K562 (cell line): ENCODE results near the gene ZNF148. TPM values are rescaled to one million over a fixed set of nuclear protein-coding genes. Genes with fewer than 3 reads are reported as not detected.

Experiments used
- ATAC-seq: fragments of 200-7000 bp; cut with Tn5 transposase; 3 replicates; pipeline ENCODE4 v1.9.1; 2020; ENCODE audit warnings: moderate library complexity
- BruUV-seq: library from RNA; stranded (reverse); fragments of 400-500 nt; replicated peaks from 2 replicates; lab custom pipeline; 2021; lab: Mats Ljungman, UMichigan
- CTCF ChIA-PET: fragments of 300-600 bp; formaldehyde crosslinking; extraction: SDS; loops from one replicate; lab custom pipeline; 2021; ENCODE audit warnings: low intra/inter-chr PET ratio; lab: Yijun Ruan, JAX
- POLR2A ChIA-PET: fragments of 300-600, 350-650 bp; sonication (Branson Sonifier 250); formaldehyde crosslinking; extraction: SDS; loops from one replicate; lab custom pipeline; 2021; ENCODE audit warnings: antibody characterized with exemption, inconsistent platforms; lab: Yijun Ruan, JAX
- DNase-seq, 4 experiments: peaks; one replicate each; pipeline versions ENCODE4 v3.0.0 to v3.0.0-alpha.2; 2011 to 2018; ENCODE audit warnings: low spot score in 3 of 4, mixed read lengths in 3 of 4; ENCODE audit errors: extremely low read depth in 1 of 4
- FAIRE-seq: peaks from 2 replicates; lab custom pipeline; 2011; peaks lifted over from hg19 to GRCh38; lab: Jason Lieb, UNC
- H2AFZ ChIP-seq: 2 replicates; pipeline ENCODE4 v1.6.0; 2011; ENCODE audit warnings: low read depth, low read length, control low read depth, inconsistent platforms
- H3K27ac ChIP-seq: fragments of 200-600 bp; 3 replicates; pipeline ENCODE4 v1.8.0; 2011; ENCODE audit warnings: low read depth, mild to moderate bottlenecking, control low read depth, inconsistent platforms, low read length, moderate library complexity, mixed read lengths; ENCODE audit errors: extremely low read depth
- H3K27me3 ChIP-seq, 2 experiments: fragments of 300-600 bp in 1 of 2; 2 replicates in 1 of 2; 3 replicates in 1 of 2; pipeline versions ENCODE4 v1.6.0 to v1.8.0; 2011; ENCODE audit warnings: inconsistent platforms in 2 of 2, low read length in 2 of 2, mild to moderate bottlenecking in 1 of 2, mixed read lengths in 1 of 2, moderate library complexity in 1 of 2; ENCODE audit not compliant: control insufficient read depth in 2 of 2, insufficient read depth in 2 of 2
- H3K36me3 ChIP-seq: fragments of 300-600 bp; 3 replicates; pipeline ENCODE4 v1.8.0; 2011; ENCODE audit warnings: mild to moderate bottlenecking, low read length, inconsistent platforms; ENCODE audit not compliant: control insufficient read depth, insufficient read depth
- H3K4me1 ChIP-seq, 2 experiments: fragments of 200-600 bp in 1 of 2; replicated peaks in 1 of 2; 2 replicates in 1 of 2; 3 replicates in 1 of 2; pipeline versions ENCODE4 v1.5.1 to v1.8.0; 2011; ENCODE audit warnings: inconsistent platforms in 2 of 2, low read length in 2 of 2, mild to moderate bottlenecking in 1 of 2, mixed read lengths in 1 of 2, moderate library complexity in 1 of 2; ENCODE audit not compliant: control insufficient read depth in 2 of 2, insufficient read depth in 2 of 2
- H3K4me2 ChIP-seq: 2 replicates; pipeline ENCODE4 v1.6.1; 2011; ENCODE audit warnings: low read length, control low read depth, inconsistent platforms, mixed read lengths; ENCODE audit not compliant: insufficient read depth
- H3K4me3 ChIP-seq: fragments of 200-600 bp; sonication (generic), shearing (Covaris generic); 2 replicates; pipeline ENCODE4 v1.5.1; 2016; ENCODE audit warnings: control low read depth, inconsistent platforms
- H3K79me2 ChIP-seq: fragments of 200-600 bp; 3 replicates; pipeline ENCODE4 v1.8.0; 2011; ENCODE audit warnings: low read length, inconsistent platforms; ENCODE audit not compliant: control insufficient read depth, insufficient read depth
- H3K9ac ChIP-seq, 2 experiments: 2 replicates each; pipeline versions ENCODE4 v1.6.0 to v1.6.1; 2011; ENCODE audit warnings: low read depth in 2 of 2, low read length in 2 of 2, control low read depth in 1 of 2, inconsistent platforms in 1 of 2, mild to moderate bottlenecking in 1 of 2, mixed read lengths in 1 of 2; ENCODE audit not compliant: insufficient read depth in 1 of 2
- H3K9me1 ChIP-seq: one replicate; pipeline ENCODE4 v1.6.0; 2011; ENCODE audit warnings: inconsistent platforms, mild to moderate bottlenecking, low read length, moderate library complexity; ENCODE audit not compliant: control insufficient read depth, insufficient read depth
- H3K9me3 ChIP-seq: replicated peaks from 2 replicates; pipeline ENCODE4 v1.5.1; 2011; ENCODE audit warnings: low read depth, low read length, inconsistent platforms; ENCODE audit not compliant: control insufficient read depth, insufficient read depth
- H4K20me1 ChIP-seq: replicated peaks from 2 replicates; pipeline ENCODE4 v1.6.1; 2011; ENCODE audit warnings: low read length, inconsistent platforms, mixed read lengths; ENCODE audit not compliant: control insufficient read depth, insufficient read depth
- BRD4 ChIP-seq: fragments of 200-600 bp; sonication (generic); IDR thresholded peaks from 2 replicates; pipeline ENCODE4 v1.6.1; 2017; ENCODE audit warnings: inconsistent platforms
- CREB3L1 ChIP-seq: fragments of 450-650 bp; IDR thresholded peaks from 2 replicates; pipeline ENCODE4 v1.6.1; 2014; ENCODE audit warnings: low read depth, mild to moderate bottlenecking, moderate library complexity, borderline replicate concordance
- ERF ChIP-seq: fragments of 450-650 bp; formaldehyde crosslinking; IDR thresholded peaks from 2 replicates; pipeline ENCODE4 v1.4.0; 2020; ENCODE audit warnings: mild to moderate bottlenecking, mixed read lengths
- FOXK2 ChIP-seq, 2 experiments: fragments of 450-650 bp; IDR thresholded peaks in 1 of 2; conservative IDR thresholded peaks in 1 of 2; 2 replicates each; pipeline ENCODE4 v1.6.1; 2016; ENCODE audit warnings: low read depth in 2 of 2, mild to moderate bottlenecking in 1 of 2
- KLF16 ChIP-seq: IDR thresholded peaks from 2 replicates; pipeline ENCODE4 v1.6.1; 2016; ENCODE audit warnings: antibody characterized with exemption
- MECOM ChIP-seq: fragments of 250-450 bp; sonication (Bioruptor Pico); IDR thresholded peaks from 2 replicates; pipeline ENCODE4 v1.8.0; 2022; ENCODE audit warnings: inconsistent platforms
- NRF1 ChIP-seq, 2 experiments: fragments of 450-650 bp; IDR thresholded peaks in 1 of 2; conservative IDR thresholded peaks in 1 of 2; 2 replicates each; pipeline ENCODE4 v1.6.1; 2014; ENCODE audit warnings: mild to moderate bottlenecking in 2 of 2
- PHF20 ChIP-seq: fragments of 450-650 bp; IDR thresholded peaks from 2 replicates; pipeline ENCODE4 v1.6.1; 2018; ENCODE audit not compliant: partially characterized antibody
- TCF15 ChIP-seq: fragments of 250-450 bp; sonication (Bioruptor Pico); IDR thresholded peaks from 2 replicates; pipeline ENCODE4 v1.8.0; 2022; ENCODE audit warnings: moderate library complexity, mild to moderate bottlenecking, inconsistent platforms
- TFE3 ChIP-seq: fragments of 450-650 bp; formaldehyde crosslinking; IDR thresholded peaks from 2 replicates; pipeline ENCODE4 v1.4.0; 2020; ENCODE audit warnings: mild to moderate bottlenecking, mixed read lengths
- ZNF140 ChIP-seq: fragments of 250-450 bp; sonication (Bioruptor Pico); IDR thresholded peaks from 2 replicates; pipeline ENCODE4 v1.8.0; 2021; ENCODE audit warnings: moderate library complexity, mild to moderate bottlenecking, inconsistent platforms
- WGBS: fragments of 100-300 bp; shearing (Covaris generic); methylation state at CpG from one replicate; pipeline ENCODE4 v1.1.6; 2016; ENCODE audit warnings: low coverage, mixed read lengths; ENCODE audit not compliant: insufficient coverage; ENCODE audit errors: missing lambda C conversion rate; 5-methylcytosine and 5-hydroxymethylcytosine counted together
- in situ Hi-C: fragments of 300-500 bp; cut with MboI; formaldehyde crosslinking; loops from 4 replicates; pipeline ENCODE4 v1.15.0; 2018; ENCODE audit warnings: inconsistent platforms, mixed read lengths
- intact Hi-C: fragments of 100-400 bp; cut with micrococcal nuclease; formaldehyde crosslinking; loops from 2 replicates; pipeline ENCODE4 v1.14.2; 2022
- polyA plus RNA-seq, 8 experiments: library from polyadenylated mRNA; depleted of rRNA in 4 of 8; stranded (reverse) in 5 of 8; unstranded in 3 of 8; fragments of >200 nt; fragmentation: Nextera tagmentation in 2 of 8; fragmentation: Illumina TruSeq in 1 of 8; extraction: Ambion mirVana in 2 of 8; extraction: Trizol in 1 of 8; gene quantifications; 2 replicates each; pipeline versions ENCODE4 v1.2.1 to v1.2.3, GENCODE V29; 2011 to 2014; ENCODE audit warnings: inconsistent platforms in 1 of 8, missing spikeins in 1 of 8
- total RNA-seq, 7 experiments: library from RNA; depleted of rRNA in 6 of 7; stranded (reverse); fragments of >200 nt in 6 of 7; fragmentation: Illumina TruSeq in 2 of 7; extraction: Trizol in 2 of 7; gene quantifications; 2 replicates each; pipeline versions ENCODE4 v1.2.1 to v1.2.3, GENCODE V29; 2011 to 2021; ENCODE audit warnings: low replicate concordance in 1 of 7

Gene ZNF148
- total and polyA plus RNA-seq, 9 of the 15 experiments (the other 6 are each of a cell fraction or from before 2014, with no cell fraction given): 2.7 to 15.1 (median 8.3) TPM

GRCh38 chr3:125319765-125320164 is 55.4 kb downstream of the ZNF148 start:
- no peaks in the 10 kb centered on the region for H4K20me1 ChIP-seq
- no peaks in the 10 kb centered on the region for H3K9me1 ChIP-seq
- no peak overlapping the region for H3K4me2 ChIP-seq
- H2AFZ ChIP-seq: no peak overlapping the region
- no peak overlapping the region for H3K4me3 ChIP-seq
- no peaks in the 10 kb centered on the region for H3K27me3 ChIP-seq
- no peaks in the 10 kb centered on the region for H3K9me3 ChIP-seq
- CTCF ChIA-PET: no interaction called here
- no TSS peak for BruUV-seq
- in situ Hi-C loops (no loop called here), intact Hi-C loops (no loop called here)
- POLR2A ChIA-PET: interaction anchor here (2.5 kb wide), 1 partner anchor 9 kb away, joined by 8 read pairs; no protein-coding TSS in a partner anchor
- H3K9ac ChIP-seq: no peak overlapping the region
- 63% methylated on average over 1 of the region's 2 CpGs for WGBS
- TF ChIP-seq ZNF140 (CRISPR knock-in tag): no peak
- TF ChIP-seq, all 486 proteins: peak for 0
- FAIRE-seq: no peak
- ATAC-seq: no peak
- H3K36me3 ChIP-seq: 0 out of 3 replicates have a peak, but pooled peaks cover 5% of the 10 kb centered on the region
- no peak for DNase-seq
- no peaks in the 10 kb centered on the region for H3K79me2 ChIP-seq
- H3K27ac ChIP-seq: no peak overlapping the region
- H3K4me1 ChIP-seq: no peaks in the 10 kb centered on the region

- H3K9me3 ChIP-seq: no peaks in the 10 kb centered on the region
- in situ Hi-C loops (no loop called here), intact Hi-C loops (no loop called here)
- no peak overlapping the region for H3K4me3 ChIP-seq
- DNase-seq: no peak
- POLR2A ChIA-PET: interaction anchor here (1.1 to 2.5 kb wide), 2 partner anchors 8 to 46 kb away, joined by 3 to 8 read pairs; no protein-coding TSS in a partner anchor
- no peak for FAIRE-seq
- no TSS peak for BruUV-seq
- no peaks in the 10 kb centered on the region for H3K9me1 ChIP-seq
- CTCF ChIA-PET: no interaction called here
- 50% methylated on average over 2 of the region's 4 CpGs for WGBS
- no peak overlapping the region for H3K27ac ChIP-seq
- H3K27me3 ChIP-seq: no peaks in the 10 kb centered on the region
- H3K9ac ChIP-seq: no peak overlapping the region
- H2AFZ ChIP-seq: no peak overlapping the region
- no peak overlapping the region for H3K4me2 ChIP-seq
- no peaks in the 10 kb centered on the region for H3K4me1 ChIP-seq
- H4K20me1 ChIP-seq: no peaks in the 10 kb centered on the region
- H3K36me3 ChIP-seq: 0 out of 3 replicates have a peak, but pooled peaks cover 5% of the 10 kb centered on the region
- ATAC-seq: no peak
- H3K79me2 ChIP-seq: no peaks in the 10 kb centered on the region
- no peak for TF ChIP-seq ERF (CRISPR knock-in tag)
- no peak for TF ChIP-seq FOXK2 (conservative IDR thresholded peaks at IDR 0.05 in 1 of 2, IDR thresholded peaks at IDR 0.05 in 1 of 2; ENCODE audit: low read depth in 2 of 2)
- no peak for TF ChIP-seq MECOM (CRISPR knock-in tag)
- no peak for TF ChIP-seq CREB3L1
- no peak for TF ChIP-seq BRD4
- TF ChIP-seq PHF20: no peak
- TF ChIP-seq NRF1 (conservative IDR thresholded peaks at IDR 0.05 in 1 of 2, IDR thresholded peaks at IDR 0.05 in 1 of 2): no peak
- TF ChIP-seq TFE3 (CRISPR knock-in tag): no peak
- TF ChIP-seq KLF16: no peak
- TF ChIP-seq TCF15 (CRISPR knock-in tag): no peak
These were observed 56.3 kb downstream of the ZNF148 start for GRCh38 chr3:125318871-125319270.
